Liver (tissue), 3 donors: ENCODE measurements around the gene AKAP10.

Experiments used
- EGR1 ChIP-seq, 2 donors: IDR thresholded peaks; 2 replicates each; pipeline ENCODE4 v1.6.1; 2016 to 2018; ENCODE audit warnings: antibody characterized with exemption in 2 of 2, low read depth in 2 of 2
- GABPA ChIP-seq, 2 donors: IDR thresholded peaks in 1 of 2; conservative IDR thresholded peaks in 1 of 2; 2 replicates each; pipeline ENCODE4 v1.6.1; 2016; ENCODE audit warnings: antibody characterized with exemption in 2 of 2, mild to moderate bottlenecking in 1 of 2, moderate library complexity in 1 of 2
- HNF4G ChIP-seq: IDR thresholded peaks from 2 replicates; pipeline ENCODE4 v1.6.1; 2016; ENCODE audit warnings: antibody characterized with exemption
- JUND ChIP-seq, 2 donors: IDR thresholded peaks; 2 replicates each; pipeline ENCODE4 v1.6.1; 2016; ENCODE audit warnings: antibody characterized with exemption in 2 of 2
- RAD21 ChIP-seq, 2 donors: IDR thresholded peaks; 2 replicates each; pipeline ENCODE4 v1.6.1; 2016; ENCODE audit warnings: antibody characterized with exemption in 2 of 2, mild to moderate bottlenecking in 2 of 2
- RXRA ChIP-seq, 2 donors: IDR thresholded peaks; 2 replicates each; pipeline ENCODE4 v1.6.1; 2017 to 2018; ENCODE audit warnings: antibody characterized with exemption in 2 of 2, mild to moderate bottlenecking in 1 of 2
- SP1 ChIP-seq: IDR thresholded peaks from 2 replicates; pipeline ENCODE4 v1.6.1; 2018; ENCODE audit warnings: antibody characterized with exemption, mild to moderate bottlenecking
- TAF1 ChIP-seq: conservative IDR thresholded peaks from 2 replicates; pipeline ENCODE4 v1.6.1; 2016; ENCODE audit warnings: antibody characterized with exemption, mild to moderate bottlenecking
- YY1 ChIP-seq: IDR thresholded peaks from 2 replicates; pipeline ENCODE4 v1.6.1; 2016; ENCODE audit warnings: antibody characterized with exemption, mild to moderate bottlenecking
- TF ChIP-seq, protein P1 (sequence below): fragments of 150-350 bp; IDR thresholded peaks from 2 replicates; pipeline ENCODE4 v1.5.1; 2017; ENCODE audit warnings: improper control_type of control experiment, low read depth, low read length; ENCODE audit not compliant: missing input control
- TF ChIP-seq, protein P2 (sequence below): IDR thresholded peaks from 2 replicates; pipeline ENCODE4 v1.6.1; 2016; ENCODE audit warnings: antibody characterized with exemption, mild to moderate bottlenecking
- TF ChIP-seq, protein P3 (sequence below): IDR thresholded peaks from 2 replicates; pipeline ENCODE4 v1.6.1; 2016; ENCODE audit warnings: antibody characterized with exemption
- TF ChIP-seq, protein P4 (sequence below): IDR thresholded peaks from 2 replicates; pipeline ENCODE4 v1.6.1; 2016; ENCODE audit warnings: antibody characterized with exemption
- TF ChIP-seq, protein P5 (sequence below): IDR thresholded peaks from 2 replicates; pipeline ENCODE4 v1.6.1; 2016; ENCODE audit warnings: antibody characterized with exemption
- donor health status: healthy.
- donor health status: healthy.

DNA sequence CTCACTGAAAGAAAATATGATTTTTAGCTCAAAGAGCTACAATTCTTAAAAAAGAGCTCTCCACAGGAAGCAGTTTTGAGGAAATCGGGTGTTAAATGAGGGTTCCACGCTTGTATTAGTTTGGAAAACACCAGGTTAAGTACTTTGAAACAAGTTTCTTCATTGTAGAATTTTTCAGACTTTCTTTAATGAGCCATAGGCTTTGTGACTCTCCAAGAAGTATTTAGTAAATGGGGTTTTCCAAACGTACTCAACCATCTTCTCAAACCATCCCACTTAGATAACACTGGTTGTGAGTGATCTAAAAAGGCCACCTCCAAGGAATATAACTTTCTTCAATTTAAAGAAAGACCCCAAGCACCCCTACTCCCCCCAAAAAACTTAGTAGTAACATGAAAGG, 112.6 kb downstream of the AKAP10 start:
- TF ChIP-seq, protein P1, sequence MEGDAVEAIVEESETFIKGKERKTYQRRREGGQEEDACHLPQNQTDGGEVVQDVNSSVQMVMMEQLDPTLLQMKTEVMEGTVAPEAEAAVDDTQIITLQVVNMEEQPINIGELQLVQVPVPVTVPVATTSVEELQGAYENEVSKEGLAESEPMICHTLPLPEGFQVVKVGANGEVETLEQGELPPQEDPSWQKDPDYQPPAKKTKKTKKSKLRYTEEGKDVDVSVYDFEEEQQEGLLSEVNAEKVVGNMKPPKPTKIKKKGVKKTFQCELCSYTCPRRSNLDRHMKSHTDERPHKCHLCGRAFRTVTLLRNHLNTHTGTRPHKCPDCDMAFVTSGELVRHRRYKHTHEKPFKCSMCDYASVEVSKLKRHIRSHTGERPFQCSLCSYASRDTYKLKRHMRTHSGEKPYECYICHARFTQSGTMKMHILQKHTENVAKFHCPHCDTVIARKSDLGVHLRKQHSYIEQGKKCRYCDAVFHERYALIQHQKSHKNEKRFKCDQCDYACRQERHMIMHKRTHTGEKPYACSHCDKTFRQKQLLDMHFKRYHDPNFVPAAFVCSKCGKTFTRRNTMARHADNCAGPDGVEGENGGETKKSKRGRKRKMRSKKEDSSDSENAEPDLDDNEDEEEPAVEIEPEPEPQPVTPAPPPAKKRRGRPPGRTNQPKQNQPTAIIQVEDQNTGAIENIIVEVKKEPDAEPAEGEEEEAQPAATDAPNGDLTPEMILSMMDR = no peak
- TF ChIP-seq YY1 (no peak), RAD21 (IDR thresholded peaks at IDR 0.05) (no peak), RXRA (IDR thresholded peaks at IDR 0.05) (no peak), HNF4G (no peak), TAF1 (no peak), JUND (IDR thresholded peaks at IDR 0.05) (no peak), GABPA (IDR thresholded peaks at IDR 0.05 in 1 of 2, conservative IDR thresholded peaks at IDR 0.05 in 1 of 2) (no peak), EGR1 (IDR thresholded peaks at IDR 0.05; ENCODE audit: low read depth in 2 of 2) (no peak), SP1 (no peak)
- TF ChIP-seq, protein P2, sequence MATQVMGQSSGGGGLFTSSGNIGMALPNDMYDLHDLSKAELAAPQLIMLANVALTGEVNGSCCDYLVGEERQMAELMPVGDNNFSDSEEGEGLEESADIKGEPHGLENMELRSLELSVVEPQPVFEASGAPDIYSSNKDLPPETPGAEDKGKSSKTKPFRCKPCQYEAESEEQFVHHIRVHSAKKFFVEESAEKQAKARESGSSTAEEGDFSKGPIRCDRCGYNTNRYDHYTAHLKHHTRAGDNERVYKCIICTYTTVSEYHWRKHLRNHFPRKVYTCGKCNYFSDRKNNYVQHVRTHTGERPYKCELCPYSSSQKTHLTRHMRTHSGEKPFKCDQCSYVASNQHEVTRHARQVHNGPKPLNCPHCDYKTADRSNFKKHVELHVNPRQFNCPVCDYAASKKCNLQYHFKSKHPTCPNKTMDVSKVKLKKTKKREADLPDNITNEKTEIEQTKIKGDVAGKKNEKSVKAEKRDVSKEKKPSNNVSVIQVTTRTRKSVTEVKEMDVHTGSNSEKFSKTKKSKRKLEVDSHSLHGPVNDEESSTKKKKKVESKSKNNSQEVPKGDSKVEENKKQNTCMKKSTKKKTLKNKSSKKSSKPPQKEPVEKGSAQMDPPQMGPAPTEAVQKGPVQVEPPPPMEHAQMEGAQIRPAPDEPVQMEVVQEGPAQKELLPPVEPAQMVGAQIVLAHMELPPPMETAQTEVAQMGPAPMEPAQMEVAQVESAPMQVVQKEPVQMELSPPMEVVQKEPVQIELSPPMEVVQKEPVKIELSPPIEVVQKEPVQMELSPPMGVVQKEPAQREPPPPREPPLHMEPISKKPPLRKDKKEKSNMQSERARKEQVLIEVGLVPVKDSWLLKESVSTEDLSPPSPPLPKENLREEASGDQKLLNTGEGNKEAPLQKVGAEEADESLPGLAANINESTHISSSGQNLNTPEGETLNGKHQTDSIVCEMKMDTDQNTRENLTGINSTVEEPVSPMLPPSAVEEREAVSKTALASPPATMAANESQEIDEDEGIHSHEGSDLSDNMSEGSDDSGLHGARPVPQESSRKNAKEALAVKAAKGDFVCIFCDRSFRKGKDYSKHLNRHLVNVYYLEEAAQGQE = no peak
- TF ChIP-seq, protein P3, sequence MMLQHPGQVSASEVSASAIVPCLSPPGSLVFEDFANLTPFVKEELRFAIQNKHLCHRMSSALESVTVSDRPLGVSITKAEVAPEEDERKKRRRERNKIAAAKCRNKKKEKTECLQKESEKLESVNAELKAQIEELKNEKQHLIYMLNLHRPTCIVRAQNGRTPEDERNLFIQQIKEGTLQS = no peak
- TF ChIP-seq, protein P4, sequence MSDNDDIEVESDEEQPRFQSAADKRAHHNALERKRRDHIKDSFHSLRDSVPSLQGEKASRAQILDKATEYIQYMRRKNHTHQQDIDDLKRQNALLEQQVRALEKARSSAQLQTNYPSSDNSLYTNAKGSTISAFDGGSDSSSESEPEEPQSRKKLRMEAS = no peak
- TF ChIP-seq, protein P5, sequence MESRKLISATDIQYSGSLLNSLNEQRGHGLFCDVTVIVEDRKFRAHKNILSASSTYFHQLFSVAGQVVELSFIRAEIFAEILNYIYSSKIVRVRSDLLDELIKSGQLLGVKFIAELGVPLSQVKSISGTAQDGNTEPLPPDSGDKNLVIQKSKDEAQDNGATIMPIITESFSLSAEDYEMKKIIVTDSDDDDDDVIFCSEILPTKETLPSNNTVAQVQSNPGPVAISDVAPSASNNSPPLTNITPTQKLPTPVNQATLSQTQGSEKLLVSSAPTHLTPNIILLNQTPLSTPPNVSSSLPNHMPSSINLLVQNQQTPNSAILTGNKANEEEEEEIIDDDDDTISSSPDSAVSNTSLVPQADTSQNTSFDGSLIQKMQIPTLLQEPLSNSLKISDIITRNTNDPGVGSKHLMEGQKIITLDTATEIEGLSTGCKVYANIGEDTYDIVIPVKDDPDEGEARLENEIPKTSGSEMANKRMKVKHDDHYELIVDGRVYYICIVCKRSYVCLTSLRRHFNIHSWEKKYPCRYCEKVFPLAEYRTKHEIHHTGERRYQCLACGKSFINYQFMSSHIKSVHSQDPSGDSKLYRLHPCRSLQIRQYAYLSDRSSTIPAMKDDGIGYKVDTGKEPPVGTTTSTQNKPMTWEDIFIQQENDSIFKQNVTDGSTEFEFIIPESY = no peak
